ENCODE data around the gene NBPF1. TPM values are rescaled to one million over a fixed set of nuclear protein-coding genes. Genes with fewer than 3 reads are reported as not detected.
"Not testable (repeated sequence)": the region's sequence is repeated elsewhere in the genome, so short reads cannot be mapped to it uniquely, and the experiment has no call there.

Gene NBPF1
- total and polyA plus RNA-seq, 9 of the 15 experiments (the other 6 are each of a cell fraction or from before 2014, with no cell fraction given) = 5.2 to 42.6 (median 24.1) TPM

GRCh38 chr1:16565324-16565723, 48.0 kb downstream of the NBPF1 start:
- intact Hi-C loops (cut with micrococcal nuclease); H3K9me1 ChIP-seq (ENCODE audit: control insufficient read depth, insufficient read depth, low read length); ATAC-seq; H3K79me2 ChIP-seq (ENCODE audit: control insufficient read depth, insufficient read depth, low read length); H3K27me3 ChIP-seq (ENCODE audit: control insufficient read depth in 2 of 2, insufficient read depth in 2 of 2, low read length in 2 of 2); H2AFZ ChIP-seq (ENCODE audit: low read depth, low read length); DNase-seq (ENCODE audit: extremely low read depth in 1 of 4, low spot score in 3 of 4); H3K27ac ChIP-seq (ENCODE audit: extremely low read depth, low read depth, low read length); H3K4me1 ChIP-seq (replicated peaks in 1 of 2; ENCODE audit: control insufficient read depth in 2 of 2, insufficient read depth in 2 of 2, low read length in 2 of 2); FAIRE-seq; H3K36me3 ChIP-seq (ENCODE audit: control insufficient read depth, insufficient read depth, low read length); BruUV-seq (replicated peaks); H3K9ac ChIP-seq (ENCODE audit: insufficient read depth in 1 of 2, low read depth in 2 of 2, low read length in 2 of 2); H4K20me1 ChIP-seq (replicated peaks; ENCODE audit: control insufficient read depth, insufficient read depth, low read length); CTCF ChIA-PET (ENCODE audit: low intra/inter-chr PET ratio); H3K9me3 ChIP-seq (replicated peaks; ENCODE audit: control insufficient read depth, insufficient read depth, low read depth, low read length); H3K4me3 ChIP-seq; H3K4me2 ChIP-seq (ENCODE audit: insufficient read depth, low read length); TF ChIP-seq ID3 (tag; IDR thresholded peaks at IDR 0.05): not testable (repeated sequence)
- TF ChIP-seq ILK (tag; IDR thresholded peaks at IDR 0.05; ENCODE audit: borderline replicate concordance, low read depth) (0 out of 2 replicates have a peak, but pooled peaks have one; percentile 22), ID3 (CRISPR knock-in tag; IDR thresholded peaks at IDR 0.05) (0 out of 2 replicates have a peak, but pooled peaks have one; percentile 33), SNAPC5 (CRISPR knock-in tag; IDR thresholded peaks at IDR 0.05) (peak; percentile 18; the same call in 1 of the 2 replicates)
- WGBS (ENCODE audit: insufficient coverage, low coverage, missing lambda C conversion rate) = no CpG with 5 or more reads among the region's 1 CpG
- POLR2A ChIA-PET = interaction anchor here (1.5 kb wide), 1 partner anchor 340 kb away, joined by 5 read pairs; no protein-coding TSS in a partner anchor
- in situ Hi-C loops (cut with MboI) = loop anchor here (5.0 kb wide), 2 partner anchors 42 to 77 kb away; no protein-coding TSS in a partner anchor

DNA sequence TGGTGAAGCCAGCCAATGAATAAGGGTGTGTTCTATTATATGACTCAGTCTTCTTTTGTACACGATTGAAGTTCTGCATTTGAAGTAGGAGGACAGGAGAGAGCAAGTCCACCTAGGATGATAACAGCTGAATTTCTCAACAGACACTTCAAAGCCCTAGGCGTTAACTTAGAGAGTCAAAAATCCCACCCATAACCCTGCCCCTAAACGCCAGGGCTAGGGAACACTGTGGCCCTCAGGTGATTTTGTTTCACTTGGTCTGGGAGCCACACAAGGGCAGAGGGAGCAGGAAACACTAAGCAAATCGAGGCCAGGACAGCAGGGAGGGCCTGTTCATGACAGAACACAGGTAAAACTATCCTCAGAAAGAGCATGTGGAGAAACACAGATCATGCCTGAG, 52.3 kb downstream of the NBPF1 start:
- intact Hi-C loops (cut with micrococcal nuclease); H3K27ac ChIP-seq (ENCODE audit: extremely low read depth, low read depth, low read length); H2AFZ ChIP-seq (ENCODE audit: low read depth, low read length); H3K9ac ChIP-seq (ENCODE audit: insufficient read depth in 1 of 2, low read depth in 2 of 2, low read length in 2 of 2); BruUV-seq (replicated peaks); H3K9me1 ChIP-seq (ENCODE audit: control insufficient read depth, insufficient read depth, low read length); H3K4me3 ChIP-seq; DNase-seq (ENCODE audit: extremely low read depth in 1 of 4, low spot score in 3 of 4); H3K27me3 ChIP-seq (ENCODE audit: control insufficient read depth in 2 of 2, insufficient read depth in 2 of 2, low read length in 2 of 2); H3K4me2 ChIP-seq (ENCODE audit: insufficient read depth, low read length); CTCF ChIA-PET (ENCODE audit: low intra/inter-chr PET ratio); H3K79me2 ChIP-seq (ENCODE audit: control insufficient read depth, insufficient read depth, low read length); H4K20me1 ChIP-seq (replicated peaks; ENCODE audit: control insufficient read depth, insufficient read depth, low read length); ATAC-seq; in situ Hi-C loops (cut with MboI); H3K4me1 ChIP-seq (replicated peaks in 1 of 2; ENCODE audit: control insufficient read depth in 2 of 2, insufficient read depth in 2 of 2, low read length in 2 of 2); FAIRE-seq; H3K9me3 ChIP-seq (replicated peaks; ENCODE audit: control insufficient read depth, insufficient read depth, low read depth, low read length); H3K36me3 ChIP-seq (ENCODE audit: control insufficient read depth, insufficient read depth, low read length): not testable (repeated sequence)
- POLR2A ChIA-PET = interaction anchor here (1.0 to 1.1 kb wide), 2 partner anchors 55 to 68 kb away, joined by 3 read pairs; no protein-coding TSS in a partner anchor
- WGBS (ENCODE audit: insufficient coverage, low coverage, missing lambda C conversion rate) = 25% methylated on average over 2 of the region's 4 CpGs

GRCh38 chr1:16560498-16560897, 52.9 kb downstream of the NBPF1 start:
- not testable (repeated sequence) for BruUV-seq (replicated peaks)

More at GRCh38 chr1:16560498-16560897, 52.9 kb downstream of the NBPF1 start:
- H3K4me2 ChIP-seq (ENCODE audit: insufficient read depth, low read length); H4K20me1 ChIP-seq (replicated peaks; ENCODE audit: control insufficient read depth, insufficient read depth, low read length); H3K9ac ChIP-seq (ENCODE audit: insufficient read depth in 1 of 2, low read depth in 2 of 2, low read length in 2 of 2); in situ Hi-C loops (cut with MboI); CTCF ChIA-PET (ENCODE audit: low intra/inter-chr PET ratio); H2AFZ ChIP-seq (ENCODE audit: low read depth, low read length); intact Hi-C loops (cut with micrococcal nuclease); DNase-seq (ENCODE audit: extremely low read depth in 1 of 4, low spot score in 3 of 4); H3K79me2 ChIP-seq (ENCODE audit: control insufficient read depth, insufficient read depth, low read length); H3K36me3 ChIP-seq (ENCODE audit: control insufficient read depth, insufficient read depth, low read length); H3K4me1 ChIP-seq (replicated peaks in 1 of 2; ENCODE audit: control insufficient read depth in 2 of 2, insufficient read depth in 2 of 2, low read length in 2 of 2); ATAC-seq; H3K27ac ChIP-seq (ENCODE audit: extremely low read depth, low read depth, low read length); H3K9me1 ChIP-seq (ENCODE audit: control insufficient read depth, insufficient read depth, low read length); FAIRE-seq; H3K4me3 ChIP-seq; H3K9me3 ChIP-seq (replicated peaks; ENCODE audit: control insufficient read depth, insufficient read depth, low read depth, low read length); H3K27me3 ChIP-seq (ENCODE audit: control insufficient read depth in 2 of 2, insufficient read depth in 2 of 2, low read length in 2 of 2): not testable (repeated sequence)
- POLR2A ChIA-PET = interaction anchor here (1.0 kb wide), 1 partner anchor 55 kb away, joined by 3 read pairs; no protein-coding TSS in a partner anchor
- WGBS (ENCODE audit: insufficient coverage, low coverage, missing lambda C conversion rate) = 28% methylated on average over 4 of the region's 6 CpGs
